GM19455 (cell line): ENCODE results near the gene ZFHX3.

Experiments used
- ATAC-seq: cut with Tn5 transposase; IDR thresholded peaks from one replicate; pipeline ENCODE4 v1.9.1; 2021; ENCODE audit not compliant: unreplicated experiment

The ZFHX3 gene

DNA sequence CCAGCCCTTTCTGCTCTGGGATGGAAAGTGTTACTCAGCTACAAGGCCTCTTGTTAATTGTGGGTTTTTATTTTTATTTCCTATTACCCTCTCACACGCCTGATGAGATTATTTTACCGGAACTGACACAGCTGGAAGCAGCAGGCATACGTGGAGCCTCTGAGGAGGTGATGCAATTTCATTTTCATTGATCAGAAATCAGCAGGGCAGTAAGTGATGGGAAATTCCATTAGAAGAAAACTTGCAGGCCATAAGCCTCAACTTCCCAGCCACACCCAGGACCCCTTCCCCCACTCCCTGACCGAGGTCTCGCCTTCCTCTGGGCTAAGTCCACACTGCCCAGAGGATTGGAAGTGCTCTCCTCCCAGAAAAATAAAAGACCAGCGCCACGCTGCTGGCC is 69.7 kb downstream of the ZFHX3 start:
- no peak for ATAC-seq

DNA sequence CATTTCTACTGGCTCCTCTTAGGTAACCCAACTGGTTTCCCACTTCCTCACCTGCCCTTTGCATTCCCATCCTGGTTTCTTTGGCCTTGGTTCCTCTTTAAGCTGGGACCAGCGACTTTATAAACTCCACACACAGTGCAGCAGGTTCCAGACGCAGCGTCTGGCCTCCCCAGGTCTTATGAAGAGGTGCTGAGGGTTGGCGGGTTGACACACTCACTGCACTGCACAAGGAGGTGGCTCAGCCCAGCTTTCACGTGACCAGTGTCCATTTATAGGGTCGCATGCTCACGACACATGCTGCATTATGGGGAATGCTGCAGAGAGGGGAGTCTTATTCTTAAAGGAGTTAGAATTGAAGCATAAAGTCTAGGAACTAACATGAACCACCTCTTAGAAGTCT is 70.8 kb downstream of the ZFHX3 start:
- no peak for ATAC-seq

DNA sequence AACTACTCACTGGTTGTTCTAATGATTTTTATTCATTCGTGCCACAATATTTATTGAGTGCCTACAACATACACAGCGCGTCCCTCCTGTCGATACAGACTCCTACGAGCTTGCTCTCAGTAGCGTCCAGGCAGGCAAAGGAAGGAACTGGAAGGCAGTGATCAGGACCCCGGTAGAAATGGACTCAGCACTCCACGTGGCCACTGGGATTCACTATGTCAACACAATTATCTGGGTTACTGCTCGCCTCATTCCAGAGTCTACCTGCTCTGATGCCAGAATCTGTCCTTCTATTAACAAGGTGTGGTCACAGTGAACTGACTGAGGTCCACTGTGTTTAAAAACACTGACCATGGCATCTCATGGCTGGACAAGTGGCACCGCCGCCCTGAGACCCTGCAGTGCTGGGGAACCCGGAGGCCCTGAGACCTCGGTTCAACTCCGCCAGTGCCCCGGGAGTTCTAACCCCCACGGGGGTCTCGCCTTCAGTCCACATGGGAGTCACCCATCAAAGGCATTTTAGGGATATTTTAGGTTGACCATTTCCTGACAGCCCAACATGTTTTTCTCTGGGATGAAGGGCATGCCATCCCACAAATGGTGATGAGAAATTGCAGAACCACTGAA is 71.4 kb downstream of the ZFHX3 start:
- no peak for ATAC-seq

DNA sequence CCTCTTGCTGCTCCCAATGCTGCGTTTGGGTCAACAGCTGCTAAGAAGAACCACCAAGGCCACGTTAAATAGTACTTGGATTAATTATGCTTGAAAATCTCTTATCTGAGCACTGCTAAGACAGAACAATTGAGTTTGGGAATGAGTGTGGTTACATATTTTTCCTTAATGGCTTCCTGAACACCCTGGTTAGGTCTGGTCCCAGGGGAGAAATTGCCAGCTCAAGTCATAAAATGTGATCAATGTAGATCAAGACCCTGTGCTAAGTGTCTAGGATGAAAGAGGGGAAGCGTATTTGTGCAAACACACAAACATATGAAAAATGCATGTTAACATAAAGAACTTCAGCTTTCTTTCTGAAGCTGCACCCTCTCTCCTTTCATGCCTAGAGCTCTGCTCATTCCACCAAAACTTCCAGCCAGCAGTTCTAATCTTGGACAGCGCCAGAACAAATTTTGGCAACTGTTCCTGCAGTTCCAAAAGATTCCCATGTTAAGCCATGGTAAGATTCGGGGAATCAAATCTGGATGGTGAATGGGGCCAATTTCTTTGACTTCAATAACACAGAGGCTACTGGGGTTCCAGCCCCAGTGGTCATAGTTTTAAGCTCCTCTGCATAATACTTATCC is 72.0 kb downstream of the ZFHX3 start:
- ATAC-seq, result no peak

DNA sequence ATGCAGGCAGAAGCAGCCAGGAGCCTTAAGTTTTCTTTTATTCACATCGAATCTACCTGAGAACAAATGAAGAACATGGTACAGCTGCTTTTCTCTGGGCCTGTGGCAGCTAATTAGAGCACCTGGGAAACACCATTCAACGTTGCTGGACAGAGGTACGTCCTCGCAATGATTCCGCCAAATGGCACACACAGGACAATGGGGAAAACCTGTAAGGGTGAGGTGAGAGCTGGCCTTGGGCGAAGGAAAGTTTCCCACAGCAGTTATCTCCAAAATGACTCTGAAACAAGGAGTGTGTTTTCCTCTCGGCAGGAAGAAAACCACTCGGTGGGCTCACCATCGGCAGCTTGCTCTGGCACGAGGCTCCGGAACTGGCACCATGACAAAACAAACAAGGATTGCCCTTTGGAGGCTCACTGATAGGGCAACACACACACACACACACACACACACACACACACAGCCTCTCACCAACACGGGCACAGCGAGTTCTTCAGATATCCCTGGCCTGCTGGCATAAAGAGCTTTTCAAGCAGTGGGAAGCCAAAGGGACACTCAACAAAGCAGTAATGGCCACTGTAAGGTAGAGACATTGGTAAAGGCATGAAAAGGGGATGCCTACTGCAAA is 73.7 kb downstream of the ZFHX3 start:
- ATAC-seq, result no peak

DNA sequence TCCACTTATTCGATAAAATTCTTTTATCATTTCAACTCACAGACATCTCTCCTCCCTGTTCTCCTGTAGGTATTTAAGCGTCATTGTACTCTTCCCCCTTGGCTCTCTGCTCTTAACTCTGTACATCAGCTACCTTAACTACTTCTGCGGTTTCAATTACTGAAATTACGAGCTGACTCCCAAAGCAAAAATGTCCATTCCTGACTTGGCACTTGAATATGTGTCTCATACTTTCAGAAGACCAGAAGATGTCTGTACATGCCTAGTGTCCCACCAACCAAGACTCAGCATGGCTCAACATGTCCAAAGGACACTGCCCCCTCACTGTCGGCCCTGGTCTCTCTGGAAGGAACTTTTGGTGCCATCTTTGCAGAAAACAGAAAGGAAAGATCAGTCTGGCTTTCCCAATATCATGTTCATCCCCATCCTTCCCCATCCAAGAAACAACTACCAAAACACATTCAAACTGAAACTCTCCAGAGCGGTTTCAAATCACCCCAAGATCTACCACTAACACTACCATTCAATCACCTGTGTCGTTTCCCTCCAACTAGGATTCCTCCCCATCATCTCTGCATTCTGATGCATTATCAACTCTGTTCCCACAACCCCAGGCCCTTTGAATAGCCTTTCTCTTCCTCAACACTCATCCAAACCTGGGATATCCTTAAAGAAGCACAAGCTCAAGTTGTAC is 74.9 kb downstream of the ZFHX3 start:
- no peak for ATAC-seq

DNA sequence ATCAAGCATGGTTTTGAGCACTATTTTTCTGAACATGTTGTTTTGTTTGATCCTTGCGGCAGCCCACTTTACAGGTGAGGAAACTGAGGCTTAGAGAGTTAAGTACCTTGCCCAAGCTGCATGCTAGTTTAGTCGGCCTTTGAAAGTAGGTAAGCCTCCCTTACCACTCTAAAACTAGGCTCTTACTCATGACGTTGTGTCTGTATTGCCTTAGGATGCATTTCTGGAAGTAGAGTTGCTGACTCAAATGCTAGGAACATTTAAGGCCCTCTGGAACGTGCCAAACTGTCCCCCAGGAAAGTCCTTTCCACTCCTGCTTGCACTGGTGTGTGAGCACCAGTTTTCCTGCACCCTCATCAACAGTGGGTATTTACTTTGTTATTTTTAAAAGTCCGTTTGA is 76.6 kb downstream of the ZFHX3 start:
- no peak for ATAC-seq

DNA sequence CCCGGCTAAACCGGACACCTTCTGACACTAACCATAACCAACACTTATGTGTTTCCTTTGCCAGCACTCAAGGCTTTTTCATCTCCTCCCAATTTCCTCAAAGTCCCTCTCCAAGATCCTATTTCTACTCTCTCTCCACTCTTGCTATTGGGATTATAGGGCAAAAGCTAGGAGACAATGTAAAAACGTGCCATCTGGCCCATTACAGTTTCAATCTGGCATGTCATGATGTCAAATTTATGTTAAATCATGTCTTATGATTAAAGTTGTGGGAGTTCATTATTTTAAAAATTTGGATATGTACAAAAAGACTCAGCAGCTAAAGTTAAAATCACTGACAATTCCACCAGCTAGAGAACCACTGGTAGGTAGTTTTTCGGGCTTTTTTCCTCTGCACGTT is 77.3 kb downstream of the ZFHX3 start:
- no peak for ATAC-seq

DNA sequence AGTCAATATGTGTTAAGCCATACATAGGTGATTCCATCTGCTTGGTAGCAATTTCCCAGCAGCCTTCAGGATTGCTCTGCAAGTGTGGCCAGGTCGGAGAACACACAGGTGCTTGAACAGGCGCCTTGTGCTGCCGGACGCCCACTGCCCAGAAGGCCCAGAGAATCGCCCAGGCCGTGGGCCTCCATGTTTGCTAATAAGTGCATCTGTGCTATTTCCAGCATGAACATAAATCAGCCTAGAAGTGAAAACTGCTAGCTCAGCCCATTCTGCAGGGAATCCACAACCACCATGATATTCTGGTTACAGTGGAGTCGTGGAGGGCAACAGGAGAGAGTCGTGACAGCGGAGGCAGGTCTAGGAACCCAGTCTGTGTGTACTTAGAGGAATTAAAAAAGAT is 78.1 kb downstream of the ZFHX3 start:
- ATAC-seq, result no peak

DNA sequence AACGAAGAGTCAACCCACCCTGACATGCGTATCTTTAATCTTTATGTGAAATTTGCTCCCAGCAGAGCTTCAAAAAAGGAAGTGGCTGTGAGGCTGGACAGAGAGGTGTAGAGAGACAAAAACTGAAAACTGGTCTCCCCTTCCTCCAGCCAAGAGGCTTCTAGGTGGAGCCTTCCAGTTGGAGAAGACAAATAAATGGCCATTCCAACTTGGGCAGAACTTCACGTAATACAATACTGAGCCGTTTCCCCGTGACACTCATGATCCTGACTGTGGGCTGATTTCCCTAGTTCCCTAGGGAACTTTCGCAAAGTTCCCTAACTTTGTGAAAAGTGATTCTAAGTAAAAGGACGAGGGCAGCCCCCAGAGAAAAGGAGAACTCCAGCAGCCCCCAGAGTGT is 78.8 kb downstream of the ZFHX3 start:
- ATAC-seq, result no peak

DNA sequence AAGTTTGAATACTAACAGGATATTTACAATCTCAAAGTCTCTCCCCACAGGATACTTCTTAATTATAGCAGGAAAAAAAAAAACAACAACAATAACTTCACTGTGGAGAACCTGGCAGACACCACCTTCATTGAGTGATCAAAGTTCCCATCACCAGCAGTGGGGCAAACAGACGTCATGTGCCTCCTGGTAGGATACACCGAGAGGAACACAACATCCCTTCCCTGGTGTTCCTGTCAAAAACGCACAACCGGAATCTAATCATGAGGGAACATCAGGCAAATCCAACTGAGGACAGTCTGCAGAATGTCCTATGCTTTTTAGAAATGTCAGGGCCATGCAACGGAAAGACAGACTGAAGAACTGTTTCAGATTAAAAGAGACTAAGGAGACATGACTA is 80.0 kb downstream of the ZFHX3 start:
- ATAC-seq, result no peak

DNA sequence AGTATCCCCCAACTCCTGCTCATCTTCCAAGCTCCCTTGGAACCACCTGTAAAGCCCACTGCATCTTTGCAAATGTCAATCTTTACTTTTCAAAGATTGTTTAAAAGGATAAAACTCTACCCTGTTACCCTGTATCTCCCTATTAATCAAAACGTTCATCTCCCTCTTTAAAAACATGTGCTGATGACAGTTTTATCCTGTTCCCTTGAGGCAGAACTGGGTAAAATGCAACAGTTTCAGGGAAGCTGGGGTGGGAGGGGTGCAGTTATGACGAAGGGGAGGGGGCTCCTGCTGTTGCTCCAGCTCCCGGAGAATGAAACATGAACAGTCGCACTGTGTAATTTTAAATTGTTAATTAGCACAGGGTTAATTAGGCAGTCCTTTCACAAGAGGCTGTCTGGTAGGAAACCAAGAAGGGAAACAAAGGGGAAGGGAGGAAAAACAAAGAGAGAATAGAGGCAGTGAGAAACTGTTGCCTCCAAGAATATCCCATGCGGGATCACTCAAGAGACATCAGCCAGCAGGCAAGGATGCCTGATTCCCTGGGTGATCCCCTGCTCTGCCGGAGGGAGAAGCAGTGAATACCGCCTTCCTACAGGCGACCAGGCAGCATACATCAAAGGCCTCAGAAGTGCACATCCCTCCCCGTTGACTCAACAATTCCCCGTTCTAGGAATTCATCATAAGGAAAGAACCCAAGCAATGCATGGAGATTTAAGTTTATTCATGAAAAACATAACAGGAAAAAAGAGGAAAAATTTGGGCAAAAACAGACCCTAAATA is 84.2 kb downstream of the ZFHX3 start:
- no peak for ATAC-seq

DNA sequence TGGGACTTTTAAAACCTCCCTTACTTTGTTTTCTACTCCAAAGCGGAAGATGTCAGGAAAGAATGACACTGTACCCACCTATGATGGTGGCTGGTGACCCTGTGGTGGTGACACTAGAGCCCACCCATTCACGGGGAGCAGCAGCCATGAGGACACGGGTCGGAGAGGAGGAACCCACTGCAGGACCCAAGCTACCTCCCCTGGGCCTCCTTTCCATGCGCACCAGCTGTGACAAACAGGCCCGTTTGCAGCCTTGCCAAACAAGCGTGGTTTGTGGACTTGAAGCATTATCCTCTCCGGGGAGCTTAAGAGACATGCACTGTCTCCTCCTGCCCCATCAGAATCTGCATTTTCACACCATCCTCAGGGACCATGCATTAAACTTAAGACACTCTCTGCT is 85.6 kb downstream of the ZFHX3 start:
- ATAC-seq, result no peak

DNA sequence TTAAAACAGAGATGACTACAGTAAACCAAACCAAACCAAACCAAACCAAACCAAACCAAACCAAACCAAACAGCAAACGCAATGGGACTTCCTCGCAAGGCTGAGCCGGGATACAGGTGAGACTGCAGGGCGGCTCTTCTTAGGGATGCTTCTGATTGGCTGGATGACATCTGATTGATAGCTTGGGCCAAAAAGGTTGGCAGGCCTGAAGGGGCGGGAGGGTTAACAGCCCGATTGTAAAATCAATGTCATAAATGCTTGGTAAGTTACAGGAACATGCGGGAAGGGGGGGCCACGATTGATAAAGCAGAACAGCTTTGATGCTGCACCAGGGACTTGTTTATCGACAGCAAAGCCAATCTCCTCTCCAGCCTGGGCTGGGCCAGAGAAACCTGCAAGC is 86.1 kb downstream of the ZFHX3 start:
- no peak for ATAC-seq

DNA sequence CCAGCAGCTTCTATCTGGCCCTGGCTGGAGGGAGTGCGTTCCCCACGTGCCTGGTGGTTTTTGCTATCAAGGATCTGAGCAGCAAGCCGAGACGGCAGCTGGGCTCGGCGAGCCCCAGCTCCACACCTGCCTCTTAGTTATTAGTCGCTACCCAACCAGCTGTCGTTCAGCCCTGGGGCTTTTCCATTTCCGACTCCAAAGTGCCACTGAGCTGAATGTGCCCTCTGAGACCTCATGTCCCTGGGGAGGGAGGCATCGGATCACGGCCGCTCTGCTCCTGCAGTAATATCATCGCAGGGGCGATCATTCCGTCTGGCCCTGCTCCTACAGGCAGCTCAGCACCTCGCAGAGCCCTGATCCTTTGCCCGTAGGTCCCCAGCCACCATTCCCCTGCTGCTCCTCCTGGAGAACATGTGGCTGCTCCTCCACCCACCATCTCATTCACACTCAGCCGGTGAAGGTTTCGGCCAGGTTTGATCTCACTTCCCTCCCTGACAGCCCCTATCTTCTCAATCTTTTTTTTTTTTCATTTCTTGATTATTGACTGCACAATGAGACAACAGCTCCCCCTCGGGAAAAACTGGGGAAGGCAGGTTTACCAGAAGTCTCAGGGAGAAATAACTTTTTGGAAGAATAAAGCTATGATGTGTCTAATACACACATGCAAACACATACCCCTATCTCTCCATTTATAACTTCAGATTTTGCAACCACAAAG is 86.7 kb downstream of the ZFHX3 start:
- no peak for ATAC-seq

DNA sequence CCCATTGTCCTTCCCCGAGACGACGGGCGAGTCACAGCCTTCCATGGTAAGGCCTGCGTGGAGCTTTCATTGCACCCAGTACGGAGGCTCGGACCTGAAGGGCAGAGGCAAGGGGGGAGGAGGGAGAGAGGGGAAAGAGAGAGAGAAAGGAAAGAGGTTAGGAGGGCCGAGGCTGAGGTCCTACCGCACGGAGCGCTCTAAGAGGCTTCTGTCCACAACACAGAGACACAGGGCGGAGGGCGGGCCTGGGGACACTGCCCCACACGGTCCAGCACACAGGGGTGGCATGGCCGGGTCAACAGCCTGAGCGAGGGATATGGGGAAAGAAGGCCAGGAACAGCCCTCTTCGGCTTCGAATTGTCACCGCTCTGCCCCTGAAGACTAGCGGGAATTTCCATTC is 87.8 kb downstream of the ZFHX3 start:
- no peak for ATAC-seq

DNA sequence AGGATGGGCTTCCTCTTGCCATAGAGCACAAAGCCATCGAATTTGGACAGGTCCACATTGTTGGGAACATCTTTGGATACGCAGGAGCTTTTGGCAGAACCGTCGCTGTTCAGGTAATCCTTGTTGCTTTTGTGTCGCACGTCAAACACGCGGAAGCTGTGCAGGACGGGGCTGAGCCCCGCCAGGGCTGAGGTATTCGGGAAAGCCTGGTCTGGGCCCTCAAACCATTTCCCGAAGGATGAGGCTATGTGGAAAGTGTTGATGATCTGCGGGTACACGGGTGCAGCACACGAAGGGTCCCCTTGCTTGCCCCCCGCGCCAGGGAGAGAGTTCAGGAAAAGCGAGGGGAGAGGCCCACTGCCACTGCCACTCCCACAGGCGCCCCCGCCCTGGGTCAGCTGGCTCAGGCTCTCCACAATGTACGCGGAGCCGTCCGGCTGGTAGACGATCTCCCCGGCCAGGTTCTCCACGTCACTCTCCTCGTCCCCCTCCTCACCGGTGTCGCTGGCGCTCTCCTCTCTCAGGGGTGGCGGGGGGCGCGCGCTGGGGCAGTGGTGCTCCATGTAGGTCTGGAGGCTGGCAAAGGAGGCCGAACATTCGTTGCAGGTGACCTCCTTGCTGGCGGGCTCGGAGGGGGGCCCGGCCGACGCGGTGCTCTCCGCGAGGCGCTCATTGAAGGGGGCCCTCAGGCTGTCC is 88.5 kb downstream of the ZFHX3 start:
- ATAC-seq, result no peak

DNA sequence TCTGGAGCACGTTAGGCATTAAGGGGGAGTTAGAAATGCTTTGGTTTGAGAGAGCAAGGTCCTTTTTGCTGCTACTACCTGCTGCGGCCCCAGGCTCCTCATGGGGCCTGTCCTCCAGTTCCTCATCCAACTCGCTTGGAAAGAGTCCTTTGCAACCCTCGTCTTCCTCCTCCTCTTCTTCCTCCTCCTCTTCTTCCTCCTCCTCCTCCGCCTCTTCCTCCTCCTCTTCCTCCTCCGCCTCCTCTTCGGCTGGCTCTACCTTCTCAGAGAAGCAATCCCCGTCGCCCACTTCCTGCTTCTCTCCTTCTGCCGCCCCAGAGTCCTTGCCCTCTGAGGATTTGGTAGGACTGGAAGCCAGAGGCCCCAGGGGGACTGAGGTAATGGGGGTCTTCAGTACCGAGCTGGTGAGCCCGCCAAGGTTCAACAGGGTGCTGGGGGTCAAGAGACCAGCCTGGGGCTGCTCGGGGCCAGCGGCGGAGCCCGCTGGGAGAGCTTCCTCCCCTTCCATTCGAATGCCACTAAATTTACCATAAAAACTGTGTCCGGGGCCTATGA is 89.3 kb downstream of the ZFHX3 start:
- no peak for ATAC-seq

DNA sequence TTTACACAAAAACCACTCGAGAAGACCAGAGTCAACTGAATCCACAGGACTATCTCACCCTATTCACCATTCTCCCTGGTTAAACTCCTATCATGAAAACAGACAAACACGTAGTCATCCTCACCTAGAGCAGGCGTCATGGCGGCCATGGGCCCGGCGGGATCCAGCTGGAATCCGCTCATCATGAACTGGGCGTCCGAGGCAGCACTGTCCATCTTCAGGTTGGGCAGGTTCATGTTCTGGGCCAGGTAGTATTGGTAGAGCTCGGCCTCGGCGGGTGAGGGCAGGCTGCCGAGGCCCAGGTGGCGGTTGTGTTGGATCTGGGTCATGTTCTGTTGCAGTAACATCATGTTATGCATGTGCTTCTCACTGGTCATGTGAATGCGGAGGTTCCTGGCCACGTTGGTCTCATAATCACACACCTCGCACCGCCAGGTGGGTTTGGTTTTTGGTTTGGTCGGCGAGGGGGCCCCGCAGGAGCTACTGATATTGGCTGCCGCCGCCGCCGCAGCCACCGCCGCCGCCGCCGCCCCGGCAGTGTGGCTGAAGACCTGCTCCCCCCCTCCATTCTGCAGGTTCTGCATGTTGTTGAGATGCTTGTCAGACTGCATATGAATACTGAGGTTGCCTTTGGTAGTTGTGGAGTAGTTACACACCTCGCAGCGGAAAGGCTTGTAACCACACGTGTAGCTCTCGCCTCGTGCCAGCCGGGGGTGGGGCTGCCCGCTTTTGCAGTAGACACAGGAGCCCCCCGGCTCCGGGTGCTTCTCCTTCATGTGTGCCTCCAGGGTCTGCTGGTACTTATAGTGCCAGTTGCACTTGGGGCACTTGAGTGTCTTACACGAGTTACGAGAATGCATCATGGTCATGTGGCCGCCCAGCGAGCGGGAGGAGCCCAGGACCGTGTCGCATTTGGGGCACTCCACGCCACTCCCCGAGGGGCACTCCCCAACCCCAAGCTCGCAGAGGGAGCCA is 90.3 kb downstream of the ZFHX3 start:
- ATAC-seq, result no peak
